Esophagus mucosa (tissue), 1 donor: ENCODE measurements around the gene RAPGEF2. TPM values are rescaled to one million over a fixed set of nuclear protein-coding genes. Genes with fewer than 3 reads are reported as not detected.

Experiments
- ATAC-seq: fragments of 200-7000 bp; cut with Tn5 transposase; one replicate; pipeline ENCODE4 v1.9.1; 2020
- total RNA-seq: library from RNA; stranded (reverse); gene quantifications from one replicate; pipeline ENCODE4 v1.2.4, GENCODE V29; 2023
- donor health status: DM: yes; HTN: yes; CAD: no.

The RAPGEF2 gene
- total RNA-seq, 1 donor from 2014 or later, result 8.4 TPM

- no peak for ATAC-seq
Observed at GRCh38 chr4:159201168-159201567, 98.3 kb downstream of the RAPGEF2 start.

GRCh38 chr4:159204566-159204965 lies 101.7 kb downstream of the RAPGEF2 start:
- ATAC-seq, result no peak

- ATAC-seq, result no peak
Observed at GRCh38 chr4:159205466-159205865, 102.6 kb downstream of the RAPGEF2 start.

- no peak for ATAC-seq
Observed at GRCh38 chr4:159206427-159206871, 103.6 kb downstream of the RAPGEF2 start.

DNA sequence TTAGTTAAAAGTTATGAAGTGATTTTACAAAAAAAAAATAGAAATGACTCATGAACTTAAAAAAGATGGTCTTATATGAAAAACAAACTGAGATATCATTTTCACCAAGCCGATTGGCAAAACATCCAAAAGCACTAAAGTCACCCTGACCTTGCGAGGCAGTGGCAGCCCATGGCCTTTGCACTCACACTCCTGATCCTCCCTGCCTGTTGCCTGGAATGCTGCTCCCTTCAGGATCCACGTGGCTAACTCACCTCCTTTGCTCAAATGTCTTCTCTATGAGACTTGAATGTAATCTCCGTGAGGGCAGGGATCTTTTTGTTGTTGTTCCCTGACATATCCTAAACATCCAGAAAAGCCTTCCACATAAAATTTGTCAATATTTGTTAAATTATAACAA lies 106.4 kb downstream of the RAPGEF2 start:
- ATAC-seq, result no peak

- no peak for ATAC-seq
Observed at GRCh38 chr4:159210975-159211374, 108.1 kb downstream of the RAPGEF2 start.

DNA sequence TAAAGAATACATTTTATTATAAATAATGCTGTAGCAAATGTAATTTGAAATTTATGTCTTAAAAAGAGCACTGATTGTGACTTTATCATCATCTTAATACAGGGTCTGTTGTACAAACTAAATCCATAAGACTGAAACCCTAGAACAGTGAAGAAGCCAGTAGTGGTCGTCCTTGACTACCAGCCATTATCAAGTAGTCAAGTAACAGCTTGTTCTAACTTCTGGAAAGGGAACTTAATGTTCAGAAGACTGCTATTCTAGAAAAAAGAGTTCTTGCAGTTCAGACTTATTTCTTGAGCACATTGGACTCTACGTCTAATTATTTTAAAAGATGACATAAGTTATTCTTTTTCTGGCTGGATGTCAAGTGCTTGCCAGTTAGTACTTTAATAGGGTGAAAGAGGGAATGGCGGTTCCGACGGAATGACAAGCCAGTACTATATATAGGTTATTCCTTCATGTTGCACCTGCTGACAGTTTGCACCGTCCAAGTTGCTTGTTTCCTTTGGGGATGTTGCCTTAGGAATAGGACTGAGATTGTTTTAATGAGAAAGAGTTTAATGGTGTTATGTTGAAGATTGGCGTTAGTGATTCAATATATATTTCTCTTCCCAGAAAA lies 109.9 kb downstream of the RAPGEF2 start:
- no peak for ATAC-seq

GRCh38 chr4:159216834-159217233 lies 114.0 kb downstream of the RAPGEF2 start:
- no peak for ATAC-seq

GRCh38 chr4:159219862-159220261 lies 117.0 kb downstream of the RAPGEF2 start:
- no peak for ATAC-seq

DNA sequence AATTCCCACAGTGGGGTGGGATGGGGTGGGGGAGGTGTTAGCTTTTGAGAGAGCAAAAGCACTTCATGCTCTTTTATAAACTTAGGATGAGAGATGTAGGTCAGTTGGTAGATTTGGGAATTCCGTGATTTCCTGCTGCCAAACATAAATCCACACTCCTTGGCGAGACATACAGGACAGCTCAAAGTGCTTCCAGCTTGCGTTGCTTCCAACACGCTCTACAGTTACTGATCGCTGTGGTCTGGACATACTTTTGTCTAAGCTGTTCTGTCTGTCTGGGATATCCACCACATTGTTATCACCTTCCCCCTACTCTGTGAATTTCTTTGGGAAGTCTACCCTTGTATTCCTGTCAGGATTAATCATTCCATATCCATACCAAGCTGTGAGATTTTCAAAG lies 117.5 kb downstream of the RAPGEF2 start:
- ATAC-seq, result no peak

- no peak for ATAC-seq
Observed at GRCh38 chr4:159221280-159221679, 118.4 kb downstream of the RAPGEF2 start.

DNA sequence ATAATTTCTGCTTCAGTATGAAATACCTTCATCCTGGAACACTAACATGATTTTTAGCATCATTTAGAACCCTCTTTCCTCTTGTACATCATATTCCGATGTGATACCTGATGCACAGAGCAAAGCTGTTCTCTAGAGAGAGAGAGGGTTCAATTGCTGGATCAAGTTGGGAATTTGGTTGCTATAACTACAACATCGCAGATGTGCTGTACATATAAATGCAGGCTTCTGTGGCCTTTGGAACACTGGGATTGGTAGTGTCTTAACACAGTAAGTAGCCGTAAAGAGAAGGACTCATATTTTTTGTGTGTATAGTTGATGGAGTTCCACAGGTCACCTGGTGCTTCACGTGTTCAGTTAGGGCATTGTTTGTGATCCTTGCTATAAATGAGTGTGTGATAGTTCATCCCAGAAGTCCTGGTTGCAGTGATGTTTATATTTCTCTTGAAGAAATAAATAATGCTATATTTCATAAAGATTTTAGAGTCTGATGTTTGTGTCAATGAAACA lies 119.2 kb downstream of the RAPGEF2 start:
- no peak for ATAC-seq

DNA sequence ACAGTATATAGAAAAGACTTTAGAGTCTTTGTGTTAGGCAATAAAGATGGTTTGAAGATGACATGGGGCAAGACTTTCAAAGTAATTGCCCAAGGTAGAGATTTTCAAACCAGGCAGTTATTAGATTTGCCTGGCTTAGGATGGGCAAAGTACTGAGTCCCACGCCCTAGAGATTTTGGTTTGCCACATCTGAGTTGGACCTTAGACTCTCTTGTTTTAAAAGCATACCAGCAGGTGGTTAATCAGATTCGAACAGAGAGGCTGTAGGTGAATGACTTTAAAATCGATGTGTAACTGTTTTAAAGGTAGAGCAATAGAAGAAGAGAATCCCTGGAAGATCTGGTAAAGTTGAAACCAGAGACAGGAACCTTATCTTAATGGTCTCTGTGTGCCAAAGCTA lies 121.5 kb downstream of the RAPGEF2 start:
- no peak for ATAC-seq

GRCh38 chr4:159227378-159227777 lies 124.5 kb downstream of the RAPGEF2 start:
- ATAC-seq, result peak; percentile 81

DNA sequence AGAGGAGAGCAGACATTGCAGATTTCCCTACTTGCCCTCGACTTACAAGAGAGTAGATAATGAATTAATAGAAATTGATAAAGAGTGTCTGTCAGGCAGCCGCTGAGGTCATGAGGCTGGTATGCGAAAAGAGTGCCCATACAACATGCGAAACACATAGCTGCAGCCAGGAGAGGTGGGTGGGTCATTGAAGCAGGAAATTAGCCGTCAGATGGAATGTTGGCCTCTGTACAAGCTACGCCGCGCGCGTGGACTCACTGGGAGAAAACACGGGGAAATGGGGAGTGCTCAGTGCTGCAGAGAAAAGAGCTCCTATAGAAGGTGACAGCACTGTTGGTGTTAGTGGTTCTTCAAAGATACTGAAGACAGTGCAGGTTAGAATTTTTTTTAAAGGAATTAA lies 125.1 kb downstream of the RAPGEF2 start:
- peak; percentile 94 for ATAC-seq

GRCh38 chr4:159229164-159229563 lies 126.3 kb downstream of the RAPGEF2 start:
- ATAC-seq, result no peak

GRCh38 chr4:159232465-159233106 lies 129.7 kb downstream of the RAPGEF2 start:
- no peak for ATAC-seq

DNA sequence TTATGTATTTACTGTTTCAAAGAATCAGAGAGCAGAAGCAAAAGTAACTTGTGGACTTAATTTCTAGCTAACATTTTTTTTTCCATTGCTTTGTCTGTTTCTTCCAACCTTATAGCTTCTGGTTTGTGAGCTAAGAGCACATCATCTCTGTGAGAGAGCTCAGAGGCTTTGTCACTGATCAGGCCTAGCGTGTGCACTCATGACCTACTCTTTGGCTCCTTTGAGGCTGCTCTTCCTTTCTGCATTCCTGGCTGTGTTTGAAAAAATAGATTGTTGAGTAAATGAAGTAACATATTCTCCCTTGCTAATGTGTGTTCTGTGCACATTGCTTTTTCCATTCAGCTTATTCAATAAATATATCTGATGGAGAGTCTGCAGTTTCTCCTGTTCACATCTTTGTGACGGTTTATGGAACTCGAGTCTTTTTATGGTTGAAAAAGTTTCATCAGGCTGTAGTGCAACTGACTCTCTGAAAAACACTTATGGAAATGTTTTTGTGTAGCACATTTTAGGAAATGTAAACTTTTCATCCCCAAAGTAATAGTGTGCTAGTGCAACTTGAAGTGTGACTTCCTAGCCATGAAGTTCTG lies 133.0 kb downstream of the RAPGEF2 start:
- ATAC-seq, result no peak

- ATAC-seq, result no peak
Observed at GRCh38 chr4:159237975-159238374, 135.1 kb downstream of the RAPGEF2 start.

DNA sequence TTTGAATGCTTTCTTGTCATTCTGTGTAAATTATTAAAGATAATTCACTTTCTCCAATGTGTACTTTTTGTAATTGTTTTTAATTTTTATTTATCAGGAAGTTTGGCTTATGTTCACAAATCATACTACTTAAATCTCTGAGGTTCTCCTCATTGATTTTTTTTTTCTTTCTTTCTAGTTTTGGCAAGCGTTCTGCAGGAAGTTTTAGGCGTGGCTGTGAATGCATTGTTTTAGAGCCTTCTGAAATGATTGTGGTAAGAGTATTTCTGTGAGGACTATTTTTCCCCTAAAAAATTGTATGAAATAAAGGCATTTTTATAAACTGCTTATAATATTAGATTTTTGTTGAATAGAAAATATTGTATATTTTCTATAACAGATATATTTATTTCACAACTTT lies 135.8 kb downstream of the RAPGEF2 start:
- no peak for ATAC-seq

GRCh38 chr4:159239629-159240028 lies 136.8 kb downstream of the RAPGEF2 start:
- ATAC-seq, result no peak

GRCh38 chr4:159240046-159240445 lies 137.2 kb downstream of the RAPGEF2 start:
- no peak for ATAC-seq

GRCh38 chr4:159240687-159241086 lies 137.8 kb downstream of the RAPGEF2 start:
- no peak for ATAC-seq

DNA sequence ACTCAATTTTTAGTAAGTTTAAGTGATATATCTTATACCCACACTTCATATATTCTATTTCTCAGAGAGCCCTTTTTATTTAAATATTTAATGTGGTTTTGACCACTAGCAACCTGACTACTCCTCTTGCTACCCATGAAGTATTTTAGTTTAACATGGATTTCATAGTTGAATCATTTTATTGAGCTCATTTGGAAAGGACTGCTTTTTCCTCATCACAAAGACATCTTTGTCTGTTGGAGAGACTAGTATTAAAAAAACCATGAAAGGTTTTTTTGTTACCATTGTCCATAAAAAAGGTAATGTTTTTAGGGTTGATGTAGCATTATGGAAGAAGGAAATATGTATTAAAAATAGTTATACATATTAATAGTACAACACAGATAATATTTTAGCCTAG lies 139.5 kb downstream of the RAPGEF2 start:
- ATAC-seq, result no peak
